OCI-LY1 (cell line): Measurements from ENCODE around the gene PLVAP.

ENCODE experiments used
- CTCF ChIP-seq: fragments of 200-600 bp; sonication (generic), shearing (Covaris generic); IDR thresholded peaks from 2 replicates; pipeline ENCODE4 v1.5.1; 2017; ENCODE audit warnings: mild to moderate bottlenecking, antibody characterized with exemption, low read length, moderate library complexity, mixed read lengths
- EZH2 ChIP-seq: fragments of 200-600 bp; sonication (generic), shearing (Covaris generic); IDR thresholded peaks from 2 replicates; pipeline ENCODE4 v1.8.0; 2017; ENCODE audit warnings: borderline replicate concordance, mixed run types, mild to moderate bottlenecking, antibody characterized with exemption, low read length, moderate library complexity, mixed read lengths

- no peak for TF ChIP-seq CTCF
- TF ChIP-seq EZH2 = no peak
Measured at GRCh38 chr19:17348700-17349099, 28.4 kb downstream of the PLVAP start.
